ENCODE measurements around the gene DTWD1. TPM values are rescaled to one million over a fixed set of nuclear protein-coding genes. Genes with fewer than 3 reads are reported as not detected.

DTWD1 gene
- total RNA-seq, 1 donor from 2014 or later = 20.5 TPM

DNA sequence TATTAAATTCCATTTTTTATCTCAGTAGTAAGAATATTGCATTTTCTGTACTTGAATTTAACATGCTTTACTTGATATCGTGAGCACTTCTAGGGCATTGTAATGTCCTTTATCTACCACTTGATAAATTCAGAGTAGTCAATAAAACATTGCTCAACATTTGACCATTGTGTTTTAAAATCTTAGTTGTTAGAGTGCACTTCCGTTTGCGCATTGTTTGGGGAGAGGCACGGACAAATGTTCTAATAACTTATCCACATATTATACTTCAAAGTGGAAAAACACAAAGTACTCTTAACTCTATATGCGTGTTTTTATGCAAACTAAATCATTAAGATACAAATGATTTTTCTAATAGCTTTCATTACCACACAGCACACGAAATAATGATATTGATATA is 649 bp upstream of the DTWD1 start:
- POLR2A ChIA-PET = interaction anchor here (0.5 to 1.5 kb wide), 5 partner anchors 450 to 1306 kb away, joined by 3 to 16 read pairs (median 4); partner anchors contain the start of genes CEP152, COPS2, EID1 and GALK2
- TF ChIP-seq, protein P1, sequence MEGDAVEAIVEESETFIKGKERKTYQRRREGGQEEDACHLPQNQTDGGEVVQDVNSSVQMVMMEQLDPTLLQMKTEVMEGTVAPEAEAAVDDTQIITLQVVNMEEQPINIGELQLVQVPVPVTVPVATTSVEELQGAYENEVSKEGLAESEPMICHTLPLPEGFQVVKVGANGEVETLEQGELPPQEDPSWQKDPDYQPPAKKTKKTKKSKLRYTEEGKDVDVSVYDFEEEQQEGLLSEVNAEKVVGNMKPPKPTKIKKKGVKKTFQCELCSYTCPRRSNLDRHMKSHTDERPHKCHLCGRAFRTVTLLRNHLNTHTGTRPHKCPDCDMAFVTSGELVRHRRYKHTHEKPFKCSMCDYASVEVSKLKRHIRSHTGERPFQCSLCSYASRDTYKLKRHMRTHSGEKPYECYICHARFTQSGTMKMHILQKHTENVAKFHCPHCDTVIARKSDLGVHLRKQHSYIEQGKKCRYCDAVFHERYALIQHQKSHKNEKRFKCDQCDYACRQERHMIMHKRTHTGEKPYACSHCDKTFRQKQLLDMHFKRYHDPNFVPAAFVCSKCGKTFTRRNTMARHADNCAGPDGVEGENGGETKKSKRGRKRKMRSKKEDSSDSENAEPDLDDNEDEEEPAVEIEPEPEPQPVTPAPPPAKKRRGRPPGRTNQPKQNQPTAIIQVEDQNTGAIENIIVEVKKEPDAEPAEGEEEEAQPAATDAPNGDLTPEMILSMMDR (IDR thresholded peaks at IDR 0.05) = no peak
- intact Hi-C loops (cut with micrococcal nuclease) = loop anchor here (1.0 to 10.0 kb wide), 11 partner anchors 465 to 1445 kb away; partner anchors contain the start of genes AP4E1, CEP152, COPS2 and DUT
- H3K36me3 Mint-ChIP-seq (ENCODE audit: low read depth) = peaks cover 21% of the 10 kb centered on the region
- peak overlapping the region; percentile 96 for H3K4me3 Mint-ChIP-seq
- CTCF ChIA-PET = interaction anchor here (0.9 kb wide), 1 partner anchor 575 kb away, joined by 3 read pairs; no protein-coding TSS in a partner anchor
- DNase-seq (no peak), ATAC-seq (ENCODE audit: low read depth) (no peak)
- H3K27ac Mint-ChIP-seq = peak overlapping the region; percentile 96
- no peaks in the 10 kb centered on the region for H3K27me3 Mint-ChIP-seq
- H3K4me1 Mint-ChIP-seq = peaks cover 31% of the 10 kb centered on the region
- H3K9me3 Mint-ChIP-seq = peaks cover 10% of the 10 kb centered on the region

DNA sequence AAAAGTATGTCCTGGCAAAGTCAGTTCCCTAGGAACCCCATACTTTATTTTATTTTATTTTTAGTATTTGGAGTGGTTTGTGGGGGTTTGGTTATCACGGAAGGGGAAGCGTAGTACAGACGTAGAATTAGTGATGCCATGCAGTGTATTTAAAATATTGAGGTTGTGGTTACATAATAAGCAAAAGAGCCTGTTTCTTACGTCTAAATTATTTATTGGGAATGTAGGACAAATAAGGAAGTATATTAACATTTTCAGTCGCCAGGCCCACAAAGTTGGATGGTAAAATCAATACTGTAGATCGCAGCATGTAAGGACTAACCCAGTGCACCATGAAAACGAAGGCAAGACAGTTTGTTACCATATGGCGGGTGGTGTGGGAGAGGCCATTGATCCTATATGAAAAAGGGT is 558 bp downstream of the DTWD1 start:
- DNase-seq = no peak
- Mint-ChIP-seq H3K4me1 (peaks cover 31% of the 10 kb centered on the region), H3K27ac (peak overlapping the region; percentile 96), H3K36me3 (ENCODE audit: low read depth) (peaks cover 20% of the 10 kb centered on the region), H3K4me3 (peak overlapping the region; percentile 96), H3K9me3 (peaks cover 6% of the 10 kb centered on the region), H3K27me3 (no peaks in the 10 kb centered on the region)
- intact Hi-C loops (cut with micrococcal nuclease) = loop anchor here (2.0 to 10.0 kb wide), 5 partner anchors 1065 to 1447 kb away; partner anchors contain the start of genes AP4E1, DUT, MYEF2 and SPPL2A
- ChIA-PET CTCF (interaction anchor here (0.6 kb wide), 1 partner anchor 1288 kb away, joined by 3 read pairs; no protein-coding TSS in a partner anchor), POLR2A (interaction anchor here (0.7 to 1.5 kb wide), 8 partner anchors 451 to 1275 kb away, joined by 3 to 16 read pairs (median 4); partner anchors contain the start of genes CEP152, COPS2, EID1 and GALK2)
- ATAC-seq (ENCODE audit: low read depth) = no peak
- TF ChIP-seq, protein P1 (IDR thresholded peaks at IDR 0.05) = no peak

DNA sequence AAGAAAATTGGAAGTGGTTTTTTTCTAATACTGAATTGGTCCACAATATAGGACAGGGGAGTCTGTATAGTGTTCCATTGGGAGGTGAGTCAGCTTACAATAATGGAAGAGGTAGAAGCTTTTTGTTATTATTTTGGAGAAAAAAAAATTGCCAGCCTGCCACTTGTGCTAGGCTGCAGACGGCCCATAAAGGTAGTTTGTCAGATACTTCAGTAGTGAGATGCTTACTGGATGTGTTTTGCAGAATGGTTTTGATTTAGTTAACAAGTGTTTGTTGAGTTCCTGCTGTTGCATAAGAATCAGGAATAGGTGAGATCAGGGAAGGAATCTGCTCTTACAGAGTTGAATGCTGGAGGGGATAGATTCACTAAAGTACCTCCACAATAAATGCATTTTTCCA is 1.0 kb downstream of the DTWD1 start:
- Mint-ChIP-seq H3K27ac (peak overlapping the region; percentile 96), H3K27me3 (no peaks in the 10 kb centered on the region), H3K9me3 (peaks cover 4% of the 10 kb centered on the region), H3K4me3 (peak overlapping the region; percentile 96), H3K4me1 (peaks cover 31% of the 10 kb centered on the region), H3K36me3 (ENCODE audit: low read depth) (peaks cover 22% of the 10 kb centered on the region)
- CTCF ChIA-PET = no interaction called here
- ATAC-seq (ENCODE audit: low read depth) (no peak), DNase-seq (no peak)
- TF ChIP-seq, protein P1 (IDR thresholded peaks at IDR 0.05) = no peak
- intact Hi-C loops (cut with micrococcal nuclease) = loop anchor here (2.0 to 10.0 kb wide), 5 partner anchors 1065 to 1447 kb away; partner anchors contain the start of genes AP4E1, DUT, MYEF2 and SPPL2A
- POLR2A ChIA-PET = no interaction called here

DNA sequence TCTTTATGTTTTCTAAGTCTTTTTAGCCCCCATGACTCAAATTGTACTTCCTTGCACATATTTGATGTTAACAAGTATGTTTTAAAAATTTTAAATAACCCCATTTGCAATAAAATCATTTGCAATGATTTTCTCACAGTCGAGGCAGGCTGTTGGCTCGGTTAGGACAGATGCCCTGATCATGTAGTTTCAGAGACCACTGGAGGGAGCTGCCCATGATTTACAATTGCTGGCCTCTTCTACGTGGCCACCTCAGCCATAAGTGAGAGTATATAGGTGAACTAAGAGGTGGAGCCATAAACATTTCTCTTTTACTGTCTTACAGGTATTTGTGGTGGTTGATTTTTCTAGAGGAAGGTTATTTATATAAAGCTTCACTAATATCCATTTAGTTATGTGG is 1.7 kb downstream of the DTWD1 start:
- Mint-ChIP-seq H3K27me3 (no peaks in the 10 kb centered on the region), H3K4me3 (no peak overlapping the region), H3K36me3 (ENCODE audit: low read depth) (peaks cover 24% of the 10 kb centered on the region), H3K9me3 (peaks cover 4% of the 10 kb centered on the region), H3K4me1 (peaks cover 31% of the 10 kb centered on the region), H3K27ac (no peak overlapping the region)
- ChIA-PET POLR2A (no interaction called here), CTCF (no interaction called here)
- intact Hi-C loops (cut with micrococcal nuclease) = loop anchor here (10.0 kb wide), 2 partner anchors 1142 to 1448 kb away; partner anchors contain the start of genes MYEF2 and SPPL2A
- TF ChIP-seq, protein P1 (IDR thresholded peaks at IDR 0.05) = no peak
- DNase-seq = no peak
- no peak for ATAC-seq (ENCODE audit: low read depth)

DNA sequence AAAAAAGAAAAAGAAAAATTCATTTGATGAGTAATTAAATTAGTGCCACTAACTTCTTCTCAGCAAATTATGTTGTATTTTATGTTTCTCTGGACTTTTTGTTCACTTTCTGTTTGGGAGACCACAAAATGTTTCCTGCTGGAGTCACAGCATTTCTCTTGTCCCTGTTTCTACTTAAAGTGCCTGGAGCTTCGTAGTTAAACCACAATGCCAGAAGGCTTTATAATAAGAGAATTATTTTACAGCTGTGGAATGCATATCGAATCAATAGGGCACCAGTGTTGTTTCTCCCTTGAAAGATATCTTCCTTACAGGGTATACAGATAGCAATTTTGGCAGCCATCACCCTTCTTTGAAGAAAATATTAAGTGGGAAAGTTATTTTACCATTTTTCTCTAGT is 3.2 kb downstream of the DTWD1 start:
- Mint-ChIP-seq H3K4me3 (no peak overlapping the region), H3K9me3 (peaks cover 4% of the 10 kb centered on the region), H3K27ac (no peak overlapping the region), H3K27me3 (no peaks in the 10 kb centered on the region), H3K36me3 (ENCODE audit: low read depth) (peaks cover 30% of the 10 kb centered on the region), H3K4me1 (peaks cover 28% of the 10 kb centered on the region)
- DNase-seq = no peak
- no peak for ATAC-seq (ENCODE audit: low read depth)
- TF ChIP-seq, protein P1 (IDR thresholded peaks at IDR 0.05) = no peak
- intact Hi-C loops (cut with micrococcal nuclease) = loop anchor here (10.0 kb wide), 2 partner anchors 1141 to 1449 kb away; partner anchors contain the start of genes MYEF2 and SPPL2A
- CTCF ChIA-PET = no interaction called here
- POLR2A ChIA-PET = no interaction called here

All from activated B cell treated with CpG ODN at 0.5 μM for 24 hours (primary cell).